GM18520 (cell line): ENCODE measurements around the gene ZNF441.
"Not testable (repeated sequence)": the region's sequence is repeated elsewhere in the genome, so short reads cannot be mapped to it uniquely, and the experiment has no call there.

Experiments
- ATAC-seq: cut with Tn5 transposase; IDR thresholded peaks from one replicate; pipeline ENCODE4 v1.9.1; 2021; ENCODE audit not compliant: unreplicated experiment

The ZNF441 gene

DNA sequence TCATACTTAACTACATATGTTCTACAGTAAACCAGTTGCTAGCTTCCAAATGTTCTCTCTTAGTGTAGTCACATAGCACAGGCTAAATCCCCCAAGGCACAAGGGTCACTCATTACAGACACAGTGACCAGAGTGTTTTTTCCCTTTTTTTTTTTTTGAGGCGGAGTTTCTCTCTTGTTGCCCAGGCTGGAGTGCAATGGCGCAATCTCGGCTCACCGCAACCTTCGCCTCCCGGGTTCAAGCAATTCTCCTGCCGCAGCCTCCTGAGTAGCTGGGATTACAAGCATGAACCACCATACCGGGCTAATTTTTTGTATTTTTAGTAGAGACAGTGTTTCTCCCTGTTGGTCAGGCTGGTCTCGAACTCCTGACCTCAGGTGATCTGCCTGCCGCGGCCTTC is 9.9 kb downstream of the ZNF441 start:
- not testable (repeated sequence) for ATAC-seq

DNA sequence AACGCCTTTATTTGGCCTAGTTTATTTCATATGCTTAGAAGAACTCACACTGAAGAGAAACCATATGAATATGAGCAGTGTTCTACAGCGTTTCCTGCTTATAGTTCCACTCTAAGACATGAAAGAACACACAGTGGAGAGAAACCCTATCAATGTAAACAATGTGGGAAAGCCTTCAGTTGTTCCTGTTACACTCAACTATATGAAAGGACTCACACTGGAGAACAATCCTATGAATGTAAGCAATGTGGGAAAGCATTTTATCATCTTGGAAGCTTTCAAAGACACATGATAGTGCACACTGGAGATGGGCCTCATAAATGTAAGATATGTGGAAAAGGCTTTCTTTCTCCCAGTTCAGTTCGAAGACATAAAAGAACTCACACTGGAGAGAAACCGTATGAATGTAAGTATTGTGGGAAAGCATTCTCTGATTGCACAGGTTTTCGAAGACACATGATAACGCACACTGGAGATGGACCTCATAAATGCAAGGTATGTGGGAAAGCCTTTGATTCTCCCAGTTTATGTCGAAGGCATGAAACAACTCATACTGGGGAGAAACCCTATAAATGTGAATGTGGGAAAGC is 13.7 kb downstream of the ZNF441 start:
- no peak for ATAC-seq

- no peak for ATAC-seq
These were observed 14.7 kb downstream of the ZNF441 start for GRCh38 chr19:11781295-11782057.

DNA sequence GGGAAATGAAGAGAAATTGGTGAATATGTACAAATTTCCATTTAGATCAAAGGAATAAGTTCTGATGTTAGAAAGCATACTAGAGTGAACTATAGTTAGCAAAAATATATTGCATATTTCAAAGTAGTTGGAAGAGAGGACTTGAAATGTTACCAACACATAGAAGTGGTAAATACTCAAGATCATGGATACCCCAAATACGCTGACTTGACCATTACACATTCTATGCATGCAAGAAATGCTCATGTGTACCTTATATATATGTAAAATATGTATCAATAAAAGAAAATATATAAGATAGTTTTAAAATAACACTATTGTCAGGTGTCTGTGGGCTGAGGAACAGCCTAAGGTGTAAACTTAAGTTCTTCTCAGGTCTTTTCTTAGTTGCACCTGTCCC is 17.0 kb downstream of the ZNF441 start:
- ATAC-seq: no peak

DNA sequence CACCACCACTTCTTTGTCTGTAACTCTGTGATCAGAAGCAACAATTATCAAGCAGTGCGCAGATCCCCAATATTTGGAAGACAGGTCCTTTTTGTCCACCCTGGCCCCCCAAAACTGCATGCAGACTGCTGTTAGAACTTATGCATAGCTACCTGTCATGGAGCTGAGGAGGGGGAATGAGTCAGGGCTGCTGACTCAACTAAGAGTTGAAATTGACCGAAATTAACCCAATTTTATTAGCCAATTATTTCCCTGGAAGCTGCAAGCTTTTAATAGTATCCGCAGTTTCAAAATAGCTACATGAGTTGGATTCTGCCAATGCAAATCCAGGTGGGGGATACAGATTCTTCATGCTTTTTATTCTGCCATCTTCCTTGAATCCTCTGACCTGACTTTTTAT is 17.6 kb downstream of the ZNF441 start:
- ATAC-seq: no peak

DNA sequence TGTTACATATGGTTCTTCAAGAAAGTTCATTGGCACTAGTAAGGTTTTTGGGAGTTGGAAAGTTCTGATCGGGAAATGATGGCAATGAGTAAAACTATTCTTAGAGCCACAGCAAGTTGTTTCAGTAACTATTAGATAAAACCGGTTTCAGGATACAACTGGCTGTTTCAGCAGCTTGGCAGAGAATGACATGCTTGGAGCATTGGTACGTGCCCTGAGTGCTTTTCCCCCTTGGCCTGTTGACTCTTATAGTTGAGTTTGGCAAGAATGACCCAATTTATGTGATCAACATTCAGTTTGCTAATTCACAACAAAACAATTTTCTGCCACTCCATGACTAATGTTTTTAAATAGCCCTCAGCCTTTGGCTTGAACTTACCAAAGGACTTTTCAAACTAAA is 20.7 kb downstream of the ZNF441 start:
- ATAC-seq: no peak

GRCh38 chr19:11792942-11793341 is 26.1 kb downstream of the ZNF441 start:
- no peak for ATAC-seq

DNA sequence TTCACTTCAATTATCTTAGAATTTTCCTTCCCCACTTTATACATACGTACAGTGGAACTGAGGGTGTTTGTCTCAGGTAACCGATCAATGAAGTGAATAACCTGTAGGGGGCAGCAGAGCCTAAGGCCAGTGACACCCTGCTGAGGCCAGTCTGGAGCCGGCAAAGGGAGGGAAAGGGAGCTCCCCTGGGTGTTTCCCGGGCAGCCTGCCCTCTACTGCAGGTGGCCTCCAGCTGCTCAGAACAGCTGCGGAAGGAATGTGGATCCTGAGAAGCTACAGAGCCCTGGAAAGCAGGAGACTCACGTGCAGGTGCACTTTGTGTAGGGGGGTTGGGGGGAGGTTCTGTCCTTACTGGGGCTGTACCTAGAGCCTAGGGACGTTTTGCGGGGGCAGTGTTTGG is 30.7 kb downstream of the ZNF441 start:
- ATAC-seq: no peak

DNA sequence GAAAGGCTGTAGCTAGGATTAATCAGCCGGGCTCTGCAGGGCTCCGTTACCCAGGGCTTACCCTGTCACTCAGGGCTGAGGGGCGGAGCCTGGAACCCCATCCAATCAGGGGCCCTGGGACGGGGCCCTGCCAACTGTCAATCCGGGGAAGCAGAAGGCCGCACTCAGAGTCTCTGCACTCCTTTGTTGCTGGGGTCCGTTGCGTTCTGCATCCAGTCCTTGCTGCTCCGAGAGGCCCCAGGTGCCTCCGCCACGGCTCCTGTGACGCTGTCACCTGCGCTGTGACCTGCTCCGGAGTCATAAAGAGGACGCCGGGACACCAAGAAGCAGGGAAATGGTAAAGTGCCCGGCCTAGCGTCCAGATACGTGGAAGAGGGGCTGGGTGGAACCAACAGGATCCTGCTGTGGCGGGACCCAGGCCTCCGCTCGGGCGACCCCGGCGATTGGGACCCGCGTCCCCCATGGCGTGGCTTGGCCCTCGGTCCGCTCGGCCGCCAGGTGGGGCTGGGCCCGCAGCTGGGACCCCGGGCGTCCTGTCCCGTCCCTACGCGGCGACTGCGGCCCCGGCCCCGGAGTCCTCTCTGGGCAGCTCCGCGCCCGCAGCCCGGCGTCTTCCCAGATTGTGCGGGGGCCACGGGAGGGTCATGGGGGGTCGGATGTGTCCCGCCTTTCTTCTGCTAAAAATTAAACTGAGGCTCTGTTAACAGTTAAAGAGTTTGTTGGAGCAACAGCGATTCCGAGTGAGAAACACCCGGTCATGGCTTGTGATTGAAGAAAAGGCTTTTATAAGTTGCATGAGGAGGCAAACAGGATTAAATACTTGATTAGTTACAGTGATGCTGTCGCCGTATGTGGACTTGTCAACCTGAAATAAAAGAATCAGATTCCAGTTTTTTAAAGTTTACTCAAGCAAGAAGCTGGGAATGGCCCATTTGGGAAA is 31.9 kb downstream of the ZNF441 start, which contains the start of gene ZNF491:
TSS of gene ZNF491 (plus strand) at position 133 of the 940 bp plus-strand sequence. CDS start 7,431 bp downstream, outside the sequence.
- peak; percentile 83 for ATAC-seq

DNA sequence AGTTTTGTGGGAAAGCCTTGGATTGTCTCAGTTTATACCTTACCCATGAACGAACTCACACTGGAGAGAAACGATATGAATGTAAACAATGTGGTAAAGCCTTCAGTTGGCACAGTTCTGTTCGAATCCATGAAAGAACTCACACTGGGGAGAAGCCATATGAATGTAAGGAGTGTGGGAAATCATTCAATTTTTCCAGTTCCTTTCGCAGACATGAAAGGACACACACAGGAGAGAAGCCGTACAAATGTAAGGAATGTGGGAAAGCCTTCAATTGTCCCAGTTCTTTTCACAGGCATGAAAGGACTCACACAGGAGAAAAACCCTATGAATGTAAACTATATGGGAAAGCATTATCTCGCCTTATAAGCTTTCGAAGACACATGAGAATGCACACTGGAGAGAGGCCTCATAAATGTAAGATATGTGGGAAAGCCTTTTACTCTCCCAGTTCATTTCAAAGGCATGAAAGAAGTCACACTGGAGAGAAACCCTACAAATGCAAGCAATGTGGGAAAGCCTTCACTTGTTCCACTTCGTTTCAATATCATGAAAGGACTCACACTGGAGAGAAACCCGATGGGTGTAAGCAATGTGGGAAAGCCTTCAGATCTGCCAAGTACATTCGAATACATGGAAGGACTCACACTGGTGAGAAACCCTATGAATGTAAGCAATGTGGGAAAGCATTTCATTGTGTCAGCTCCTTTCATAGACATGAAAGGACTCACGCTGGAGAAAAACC is 39.7 kb downstream of the ZNF441 start:
- ATAC-seq: no peak

GRCh38 chr19:11807099-11807380 is 40.2 kb downstream of the ZNF441 start:
- no peak for ATAC-seq

GRCh38 chr19:11813703-11814028 is 46.9 kb downstream of the ZNF441 start:
- peak; percentile 18 for ATAC-seq

DNA sequence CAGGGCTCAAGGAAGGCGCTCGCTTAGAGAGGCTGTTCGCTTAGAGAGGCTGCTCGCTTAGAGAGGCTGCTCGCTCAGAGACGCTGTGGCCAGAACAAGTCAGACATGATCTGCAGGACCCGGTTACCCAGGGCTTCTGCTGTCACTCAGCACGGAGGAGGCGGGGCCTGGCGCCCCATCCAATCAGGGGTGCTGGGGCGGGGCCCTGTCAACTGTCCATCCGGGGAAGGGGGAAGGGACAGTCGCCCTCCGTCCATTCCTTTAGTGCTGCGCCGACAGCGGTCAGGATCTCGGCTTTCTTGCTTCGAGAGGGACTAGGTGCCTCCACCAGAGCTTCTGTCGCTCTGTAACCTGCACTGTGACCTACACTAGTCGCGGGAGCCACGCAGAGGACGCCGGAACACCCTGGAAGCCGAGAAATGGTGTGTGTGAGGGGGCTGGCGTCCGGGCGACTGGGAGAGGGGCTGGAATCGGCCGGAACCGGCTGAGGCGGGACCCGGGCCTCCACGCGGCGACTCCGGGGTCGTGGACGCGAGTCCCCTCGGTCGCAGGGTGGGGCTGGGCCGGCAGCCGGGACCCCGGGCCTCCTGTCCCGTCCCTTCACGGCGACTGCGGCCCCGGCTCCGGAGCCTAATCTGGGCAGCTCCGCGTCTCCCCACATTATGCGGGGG is 47.4 kb downstream of the ZNF441 start, which contains the start of gene ZNF440:
TSS of gene ZNF440 (plus strand) at position 245 of the 671 bp plus-strand sequence. CDS start at position 420, 175 bp downstream.
- peak; percentile 93 for ATAC-seq

GRCh38 chr19:11814700-11815035 is 47.9 kb downstream of the ZNF441 start:
- no peak for ATAC-seq

DNA sequence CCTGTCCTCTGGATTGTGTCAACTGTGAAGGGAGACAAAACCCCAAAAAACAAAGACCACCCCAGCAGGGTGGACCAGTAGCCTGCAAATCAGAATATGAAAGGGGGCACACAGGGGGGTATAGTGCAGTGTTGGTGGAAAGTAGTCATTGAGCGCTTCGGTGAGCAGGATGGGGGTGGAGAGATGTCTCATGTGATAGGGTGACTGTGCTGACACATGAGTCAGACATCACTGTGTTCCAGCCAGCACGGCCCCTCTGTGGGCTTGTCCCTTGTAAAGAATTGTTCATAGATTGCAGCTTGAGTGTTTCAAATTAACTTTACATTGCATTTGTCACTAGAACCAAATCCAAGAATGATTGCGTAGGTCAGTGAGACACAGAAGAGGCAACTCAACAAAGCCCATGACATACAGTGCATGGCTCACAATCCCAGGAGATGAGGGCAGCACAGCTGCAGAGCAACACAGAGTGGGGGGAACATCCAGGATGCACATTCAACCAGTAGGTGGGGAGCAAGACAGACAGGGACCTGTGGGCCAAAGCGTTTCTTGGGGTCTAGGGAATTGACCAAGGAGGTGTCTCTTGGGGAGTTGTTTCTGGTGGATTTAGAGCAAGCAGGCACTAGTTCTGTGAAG is 54.8 kb downstream of the ZNF441 start:
- no peak for ATAC-seq

- ATAC-seq: not testable (repeated sequence)
These were observed 62.4 kb downstream of the ZNF441 start for GRCh38 chr19:11828957-11829876.

GRCh38 chr19:11832253-11832912 is 65.6 kb downstream of the ZNF441 start:
- ATAC-seq: no peak

- ATAC-seq: no peak
These were observed 66.7 kb downstream of the ZNF441 start for GRCh38 chr19:11833541-11833940.
